Pulmonary artery endothelial cell (primary cell): ENCODE data around the gene PDS5A. TPM values are rescaled to one million over a fixed set of nuclear protein-coding genes. Genes with fewer than 3 reads are reported as not detected.
"Not testable (repeated sequence)": the region's sequence is repeated elsewhere in the genome, so short reads cannot be mapped to it uniquely, and the experiment has no call there.

Experiments used
- DNase-seq: peaks from one replicate; pipeline ENCODE4 v3.0.0-alpha.2; 2011; ENCODE audit warnings: low read depth, low spot score
- total RNA-seq: library from RNA; depleted of rRNA; stranded (reverse); fragments of >200 nt; gene quantifications from 2 replicates; pipeline ENCODE4 v1.2.3, GENCODE V29; 2014

PDS5A gene
- total RNA-seq, 1 donor from 2014 or later = 62.8 TPM

DNA sequence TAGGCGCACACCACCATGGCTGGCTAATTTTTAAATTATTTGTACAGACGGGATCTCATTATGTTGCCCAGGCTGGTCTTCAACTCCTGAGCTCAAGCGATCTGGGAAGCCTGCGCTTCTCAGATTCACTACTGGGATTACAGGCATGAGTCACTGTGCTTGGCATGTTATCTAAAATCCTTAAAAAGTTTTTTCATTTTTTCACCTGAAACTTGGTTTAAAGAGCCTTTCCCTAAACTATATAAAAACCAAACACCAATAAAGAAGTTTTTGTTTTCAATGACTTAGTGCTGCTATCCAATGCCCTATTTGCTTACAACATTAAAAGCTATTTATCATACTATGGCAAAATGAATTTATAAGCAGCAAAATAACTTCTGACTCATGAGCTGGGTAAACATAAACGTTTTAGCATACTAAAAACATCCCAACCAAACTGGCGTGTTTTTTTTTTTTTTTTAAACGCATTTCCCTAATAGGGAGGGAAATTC, 151.9 kb downstream of the PDS5A start:
- DNase-seq = no peak

DNA sequence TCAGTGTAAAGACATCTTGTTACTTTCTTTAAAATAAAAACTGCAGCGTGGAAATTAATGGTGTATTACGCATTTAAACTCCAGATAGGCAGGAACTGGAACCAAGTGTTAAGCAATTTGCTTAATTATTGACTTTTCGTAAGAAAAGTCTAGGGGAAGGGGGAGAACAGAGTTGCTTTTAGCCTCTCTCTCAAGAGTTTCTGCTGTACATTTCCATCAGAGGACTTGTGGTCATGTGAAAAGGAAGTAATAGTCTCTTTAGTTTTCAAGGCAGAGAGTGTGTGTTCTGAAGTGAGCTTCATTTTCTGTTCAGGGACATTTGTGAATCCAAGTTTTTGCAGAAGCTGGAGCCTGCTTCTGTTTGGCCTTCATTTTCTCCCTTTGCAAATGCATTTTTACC, 152.6 kb downstream of the PDS5A start:
- DNase-seq = no peak

DNA sequence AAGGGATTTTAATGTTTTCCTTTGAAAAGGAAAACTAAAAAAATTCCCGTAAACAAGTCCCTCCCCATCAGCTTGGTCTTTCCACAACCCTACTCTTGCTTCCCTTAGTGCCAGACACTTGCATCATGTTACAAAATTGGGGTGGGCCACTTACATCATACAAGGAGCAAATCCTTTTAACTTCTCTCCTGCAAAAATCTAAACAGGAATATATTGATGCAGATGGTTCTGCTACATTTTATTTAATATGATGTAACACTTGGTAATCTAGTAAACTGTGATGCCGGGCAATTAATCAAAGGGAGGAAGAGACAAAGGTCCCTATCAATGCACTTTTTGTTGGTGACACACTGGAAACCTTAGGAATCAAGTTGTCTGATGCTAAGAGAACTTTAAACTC, 154.5 kb downstream of the PDS5A start:
- DNase-seq = no peak

DNA sequence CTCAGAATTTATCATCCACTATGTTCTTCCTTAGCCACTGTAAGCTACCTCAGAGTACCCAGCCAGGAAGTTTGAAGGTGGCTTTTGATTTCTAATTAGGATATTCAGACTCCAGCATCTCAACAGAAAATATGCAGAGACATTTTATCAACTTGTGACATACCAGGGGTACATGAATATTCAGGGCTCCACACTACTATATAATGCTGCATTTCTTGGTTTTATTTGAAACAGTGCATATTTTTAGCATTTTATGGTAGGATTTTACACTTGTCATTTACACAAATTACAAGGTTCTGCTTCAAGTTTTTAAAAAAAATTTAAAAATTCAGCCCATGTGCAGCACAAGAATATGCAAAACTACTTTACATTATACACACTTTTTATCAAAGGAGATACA, 155.0 kb downstream of the PDS5A start:
- no peak for DNase-seq

DNA sequence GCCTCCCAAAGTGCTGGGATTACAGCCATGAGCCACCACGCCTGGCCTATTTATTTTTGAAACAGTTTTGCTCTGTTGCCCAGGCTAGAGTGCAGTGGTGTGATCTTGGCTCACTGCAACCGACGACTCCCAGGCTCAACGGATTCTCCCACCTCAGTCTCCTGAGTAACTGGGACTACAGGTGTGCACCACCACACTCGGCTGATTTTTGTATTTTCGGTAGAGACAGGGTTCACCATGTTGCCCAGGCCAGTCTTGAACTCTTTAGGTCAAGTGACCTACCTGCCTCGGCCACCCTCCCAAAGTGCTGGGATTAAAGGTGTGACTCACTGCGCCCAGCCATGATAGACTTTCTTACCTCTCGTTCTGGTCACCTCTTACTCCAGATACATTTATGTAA, 155.8 kb downstream of the PDS5A start:
- DNase-seq = no peak

DNA sequence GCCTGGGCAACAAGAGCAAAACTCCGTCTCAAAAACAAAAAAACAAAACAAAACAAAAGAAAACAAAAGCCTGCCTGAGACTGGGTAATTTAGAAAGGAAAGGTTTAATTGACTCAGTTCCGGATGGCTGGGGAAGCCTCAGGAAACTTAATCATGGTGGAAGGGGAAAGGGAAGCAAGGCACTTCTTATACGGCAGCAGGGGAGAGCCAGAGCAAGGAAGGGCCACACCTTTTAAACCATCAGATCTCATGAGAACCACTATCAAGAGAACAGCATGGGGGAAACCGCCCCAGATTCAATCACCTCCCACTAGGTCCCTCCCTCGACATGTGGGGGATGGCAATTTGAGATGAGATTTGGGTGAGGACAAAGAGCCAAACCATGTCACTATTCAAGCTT, 157.5 kb downstream of the PDS5A start:
- peak; percentile 67 for DNase-seq

DNA sequence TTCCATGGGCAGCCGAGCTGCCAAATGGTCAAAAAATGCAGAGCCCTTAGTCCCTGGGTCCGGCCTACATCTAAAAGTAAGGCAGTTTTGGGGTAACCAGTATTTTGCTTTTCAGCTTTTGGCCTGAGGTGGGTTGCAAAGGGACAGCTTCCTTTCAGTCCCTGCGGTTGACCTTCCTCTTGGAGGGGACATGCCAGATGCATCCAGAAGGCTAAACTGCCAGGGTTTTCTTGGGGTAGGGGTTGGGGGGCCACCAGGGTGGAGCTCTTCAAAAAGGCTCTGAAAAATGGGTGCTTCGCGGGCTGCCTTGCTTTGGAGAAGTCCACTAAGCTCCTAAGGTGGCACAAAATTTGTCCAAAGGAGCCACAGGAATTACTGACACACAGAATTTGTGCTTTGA, 159.1 kb downstream of the PDS5A start:
- DNase-seq = no peak

DNA sequence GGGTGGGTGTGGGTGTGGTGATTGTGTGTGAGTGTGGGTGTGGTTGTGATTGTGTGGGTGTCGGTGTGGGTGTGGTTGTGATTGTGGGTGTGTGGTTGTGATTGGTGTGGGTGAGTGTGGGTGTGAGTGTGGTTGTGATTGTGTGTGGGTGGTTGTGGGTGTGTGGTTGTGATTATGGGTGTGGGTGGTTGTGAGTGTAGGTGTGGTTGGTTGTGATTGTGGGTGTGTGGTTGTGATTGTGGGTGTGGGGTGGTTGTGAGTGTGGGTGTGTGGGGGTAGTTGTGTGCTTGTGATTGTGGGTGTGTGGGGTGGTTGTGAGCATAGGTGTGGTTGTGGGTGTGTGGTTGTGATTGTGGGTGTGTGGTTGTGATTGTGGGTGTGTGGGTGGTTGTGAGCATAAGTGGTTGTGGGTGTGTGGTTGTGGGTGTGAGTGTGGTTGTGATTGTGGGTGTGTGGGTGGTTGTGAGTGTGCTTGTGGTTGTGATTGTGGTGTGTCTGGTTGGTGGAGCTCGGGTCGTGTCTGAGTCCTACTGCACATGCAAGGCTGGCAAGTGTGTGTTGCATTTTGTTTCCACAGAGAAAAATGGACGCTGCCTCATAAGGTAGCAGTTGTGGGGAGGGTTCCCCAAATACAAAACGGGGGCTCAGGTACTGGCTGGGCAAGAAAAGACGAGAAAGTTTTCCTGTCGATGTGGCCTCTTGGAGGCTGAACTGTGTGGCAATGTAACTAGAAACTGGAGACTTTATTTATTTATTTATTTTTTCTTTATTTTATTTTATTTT, 163.1 kb downstream of the PDS5A start:
- DNase-seq = no peak

DNA sequence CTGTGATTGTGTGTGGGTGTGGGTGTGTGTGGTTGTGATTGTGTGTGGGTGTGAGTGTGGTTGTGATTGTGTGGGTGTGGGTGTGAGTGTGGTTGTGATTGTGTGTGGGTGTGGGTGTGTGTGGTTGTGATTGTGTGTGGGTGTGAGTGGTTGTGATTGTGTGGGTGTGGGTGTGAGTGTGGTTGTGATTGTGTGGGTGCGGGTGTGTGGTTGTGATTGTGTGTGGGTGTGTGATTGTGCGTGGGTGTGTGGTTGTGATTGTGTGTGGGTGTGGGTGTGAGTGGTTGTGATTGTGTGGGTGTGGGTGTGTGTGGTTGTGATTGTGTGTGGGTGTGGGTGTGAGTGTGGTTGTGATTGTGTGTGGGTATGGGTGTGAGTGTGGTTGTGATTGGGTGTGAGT, 163.9 kb downstream of the PDS5A start:
- DNase-seq = not testable (repeated sequence)

DNA sequence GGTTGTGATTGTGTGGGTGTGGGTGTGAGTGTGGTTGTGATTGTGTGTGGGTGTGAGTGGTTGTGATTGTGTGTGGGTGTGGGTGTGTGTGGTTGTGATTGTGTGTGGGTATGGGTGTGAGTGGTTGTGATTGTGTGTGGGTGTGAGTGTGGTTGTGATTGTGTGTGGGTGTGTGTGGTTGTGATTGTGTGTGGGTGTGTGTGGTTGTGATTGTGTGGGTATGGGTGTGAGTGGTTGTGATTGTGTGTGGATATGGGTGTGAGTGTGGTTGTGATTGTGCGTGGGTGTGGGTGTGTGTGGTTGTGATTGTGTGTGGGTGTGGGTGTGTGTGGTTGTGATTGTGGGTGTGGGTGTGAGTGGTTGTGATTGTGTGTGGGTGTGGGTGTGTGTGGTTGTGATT, 164.7 kb downstream of the PDS5A start:
- not testable (repeated sequence) for DNase-seq

DNA sequence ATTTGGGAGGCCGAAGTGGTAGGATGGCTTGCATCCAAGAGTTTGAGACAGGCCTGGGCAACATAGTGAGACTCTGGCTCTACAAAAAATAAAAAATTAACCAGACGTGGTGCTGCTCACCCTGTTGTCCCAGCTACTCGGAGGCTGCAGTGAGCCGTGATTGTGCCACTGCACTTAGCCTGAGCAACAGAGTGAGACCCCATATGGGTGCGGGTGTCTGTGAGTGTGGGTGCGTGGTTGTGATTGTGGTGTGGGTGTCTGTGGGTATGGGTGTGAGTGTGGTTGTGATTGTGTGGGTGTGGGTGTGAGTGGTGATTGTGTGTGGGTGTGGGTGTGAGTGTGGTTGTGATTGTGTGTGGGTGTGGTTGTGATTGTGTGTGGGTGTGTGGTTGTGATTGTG, 165.2 kb downstream of the PDS5A start:
- no peak for DNase-seq

DNA sequence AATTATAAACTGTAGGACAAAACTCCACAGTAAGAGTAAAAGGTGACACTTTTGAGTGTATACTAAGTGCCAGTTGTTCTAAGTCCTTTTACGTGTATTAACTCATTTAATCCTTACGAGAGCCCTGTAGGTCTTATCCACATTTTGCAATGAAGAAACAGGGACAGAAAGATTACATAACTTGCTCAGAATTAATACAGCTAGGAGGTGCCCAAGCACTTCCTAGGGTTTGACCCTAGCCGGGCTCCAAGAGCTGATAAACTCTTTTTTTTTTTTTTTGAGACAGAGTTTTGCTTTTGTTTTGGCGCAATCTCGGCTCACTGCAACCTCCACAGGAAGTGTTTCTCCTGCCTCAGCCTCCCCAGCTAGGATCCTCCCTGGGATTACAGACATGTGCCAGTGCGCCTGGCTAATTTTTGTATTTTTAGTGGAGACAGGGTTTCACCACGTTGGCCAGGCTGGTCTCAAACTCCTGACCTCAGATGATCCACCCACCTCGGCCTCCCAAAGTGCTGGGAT, 169.4 kb downstream of the PDS5A start:
- DNase-seq = no peak

DNA sequence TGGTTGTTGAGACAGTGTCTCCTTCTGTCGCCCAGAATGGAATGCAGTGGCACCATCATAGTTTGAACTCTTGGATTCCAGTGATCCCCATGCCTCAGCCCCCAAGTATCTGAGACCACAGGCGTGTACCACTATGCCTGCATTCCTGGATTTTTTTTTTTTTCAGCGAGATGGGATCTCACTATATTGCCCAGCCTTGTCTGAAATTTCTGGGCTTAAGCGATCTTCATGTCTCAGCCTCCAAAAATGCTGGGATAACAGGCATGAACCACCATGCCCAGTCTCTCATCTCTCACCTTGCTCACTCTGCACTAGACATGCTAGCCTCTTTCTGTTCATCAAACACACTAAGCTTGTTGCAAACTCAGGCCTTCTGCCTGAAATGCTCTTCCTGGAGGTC, 175.7 kb downstream of the PDS5A start:
- DNase-seq = no peak

DNA sequence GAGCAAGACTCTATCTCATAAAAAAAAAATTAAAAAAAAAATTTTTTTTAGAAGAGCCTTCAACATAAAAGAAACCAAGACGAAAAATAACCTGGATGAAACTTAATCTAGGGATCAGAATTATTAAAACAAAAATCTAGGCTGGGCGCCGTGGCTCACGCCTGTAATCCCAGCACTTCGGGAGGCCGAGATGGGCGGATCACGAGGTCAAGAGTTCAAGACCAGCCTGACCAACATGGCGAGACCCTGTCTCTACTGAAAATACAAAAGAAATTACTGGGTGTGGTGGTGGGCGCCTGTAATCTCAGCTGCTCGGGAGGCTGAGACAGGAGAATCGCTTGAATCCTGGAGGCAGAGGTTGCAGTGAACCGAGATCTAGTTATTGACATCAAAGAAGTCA, 184.7 kb downstream of the PDS5A start:
- DNase-seq = not testable (repeated sequence)

DNA sequence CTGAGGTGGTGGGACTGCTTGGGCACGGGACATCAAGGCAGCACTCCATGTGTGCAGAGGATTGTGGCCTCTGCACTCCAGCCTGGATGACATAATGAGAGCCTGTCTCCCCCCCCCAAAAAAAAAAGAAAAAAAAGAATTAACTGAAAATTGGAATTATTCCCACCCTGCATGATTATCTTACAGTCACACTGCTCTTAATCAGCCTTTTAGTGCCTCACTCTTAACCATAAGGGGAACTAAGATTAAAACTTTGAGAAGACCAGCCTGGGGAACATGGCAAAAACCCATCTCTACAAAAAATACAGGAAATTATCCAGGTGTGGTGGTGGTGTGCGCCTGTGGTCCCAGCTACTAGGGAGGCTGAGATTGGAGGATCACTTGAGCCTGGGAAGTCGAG, 185.2 kb downstream of the PDS5A start:
- DNase-seq = no peak

DNA sequence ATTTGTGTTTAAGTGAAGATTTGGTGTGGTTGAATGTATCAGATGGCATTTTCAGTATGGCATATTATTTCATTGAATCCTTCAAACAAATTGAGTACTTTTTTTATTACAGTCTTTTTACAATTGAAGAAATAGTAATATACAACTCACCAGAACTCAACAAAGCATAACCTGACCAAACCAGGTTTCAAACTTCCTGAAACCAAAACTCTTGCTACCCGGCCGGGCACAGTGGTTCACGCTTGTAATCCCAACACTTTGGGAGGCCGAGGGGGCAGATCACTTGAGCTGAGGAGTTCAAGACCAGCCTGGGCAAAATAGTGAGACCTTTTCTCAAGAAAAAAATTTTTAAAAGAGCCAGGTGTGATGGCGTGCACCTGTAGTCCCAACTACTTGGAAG, 185.6 kb downstream of the PDS5A start:
- no peak for DNase-seq

DNA sequence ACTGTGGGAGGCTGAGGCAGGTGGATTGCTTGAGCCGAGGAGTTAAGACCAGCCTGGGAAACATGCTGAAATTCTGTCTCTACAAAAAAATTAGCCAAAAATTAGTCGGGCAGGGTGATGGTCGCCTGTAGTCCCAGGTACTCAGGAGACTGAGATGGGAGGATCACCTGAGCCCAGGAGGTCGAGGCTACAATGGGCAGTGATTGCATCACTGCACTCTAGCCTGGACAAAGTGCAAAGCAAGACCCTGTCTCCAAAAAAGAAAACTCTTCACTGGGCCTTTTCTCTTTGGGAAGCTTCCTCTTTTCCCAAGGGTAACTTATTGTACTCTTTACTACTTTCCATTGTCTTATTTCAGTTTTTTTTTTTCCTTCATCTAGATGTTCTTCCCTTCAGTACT, 190.9 kb downstream of the PDS5A start:
- no peak for DNase-seq

DNA sequence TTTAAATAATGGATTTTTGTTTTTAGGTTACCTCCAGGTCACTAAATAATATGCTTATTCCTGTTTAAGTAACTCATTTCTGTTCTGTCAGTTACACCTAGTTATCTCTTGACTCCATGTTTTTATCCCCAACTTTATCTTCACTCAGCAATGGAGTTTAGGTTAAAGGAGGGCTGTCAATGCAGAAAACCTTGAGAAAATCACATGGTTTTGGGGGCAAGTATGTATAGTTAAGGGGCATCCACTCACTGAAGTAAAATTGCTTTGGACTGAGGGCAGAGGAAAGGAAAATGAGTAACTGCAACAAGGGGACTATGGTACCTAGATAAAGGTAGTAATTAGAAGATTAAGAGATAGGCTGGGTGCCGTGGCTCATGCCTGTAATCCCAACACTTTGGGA, 192.6 kb downstream of the PDS5A start:
- DNase-seq = no peak

DNA sequence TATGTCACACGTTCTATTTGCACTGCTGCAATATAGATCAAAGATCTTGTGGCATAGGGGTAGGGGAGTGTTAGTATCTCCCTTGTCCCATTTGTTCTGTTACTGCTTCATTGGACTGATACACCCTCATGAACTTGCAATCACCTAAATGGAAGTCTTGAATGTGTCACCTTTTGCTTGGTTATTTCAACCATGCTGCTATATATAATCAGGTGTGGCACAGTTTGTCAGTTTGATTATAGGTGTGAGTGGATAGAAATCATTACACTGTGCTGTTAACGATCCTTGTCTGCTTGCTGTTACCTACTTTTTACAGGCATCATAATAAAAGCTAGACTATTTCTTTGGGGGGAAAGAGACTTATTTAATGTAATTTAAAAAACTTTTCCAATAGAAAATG, 195.7 kb downstream of the PDS5A start:
- DNase-seq = not testable (repeated sequence)
